ENCODE results near the gene GDF11.
A peak's percentile ranks its signal among the peaks of the same experiment; 100 is the strongest.
"Not testable (repeated sequence)": the region's sequence is repeated elsewhere in the genome, so short reads cannot be mapped to it uniquely, and the experiment has no call there.

Gene GDF11

GRCh38 chr12:55743406-55744339 is 751 bp downstream of the GDF11 start:
- peak; percentile 53 for DNase-seq

- DNase-seq, result no peak
Measured at GRCh38 chr12:55744340-55745030, 1.6 kb downstream of the GDF11 start.

- no peak for DNase-seq
Measured at GRCh38 chr12:55745361-55746173, 2.6 kb downstream of the GDF11 start.

GRCh38 chr12:55746174-55746912 is 3.4 kb downstream of the GDF11 start:
- DNase-seq, result no peak

DNA sequence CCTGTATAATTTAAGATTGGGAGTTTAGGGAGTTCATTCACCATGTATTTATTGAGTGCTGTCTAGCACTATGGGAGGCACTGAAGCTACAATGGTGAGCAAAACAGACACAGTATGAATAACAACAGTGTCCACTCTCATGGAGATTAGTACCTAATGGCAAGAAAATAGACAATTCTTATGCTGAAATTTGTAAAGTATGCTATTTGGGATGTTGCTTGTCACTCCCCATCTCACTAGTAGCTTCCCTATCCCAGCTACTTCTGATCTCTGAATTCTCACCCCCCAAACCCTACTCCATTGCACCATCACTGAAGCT is 4.0 kb downstream of the GDF11 start:
- no peak for DNase-seq

GRCh38 chr12:55748230-55748993 is 5.5 kb downstream of the GDF11 start:
- DNase-seq, result no peak

DNA sequence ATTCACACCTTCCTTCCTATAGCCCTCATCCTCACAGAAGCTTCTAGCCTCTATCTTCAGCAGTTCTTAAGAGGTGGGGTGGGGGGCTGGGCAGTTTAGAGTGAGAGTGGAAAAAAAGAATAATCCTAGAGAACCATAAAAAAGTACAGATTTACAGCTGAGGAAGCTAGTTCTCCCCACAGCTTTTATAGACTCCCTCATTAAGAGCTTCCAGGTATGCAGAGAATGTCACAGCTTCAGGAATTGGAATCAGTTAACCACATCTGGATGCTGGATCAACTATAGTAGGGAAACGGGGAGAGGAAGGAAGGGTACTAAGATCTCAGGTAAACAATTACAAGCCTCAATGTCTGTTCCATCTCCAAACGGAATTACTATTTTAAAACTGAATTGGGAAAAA is 12.3 kb downstream of the GDF11 start:
- no peak for DNase-seq

DNA sequence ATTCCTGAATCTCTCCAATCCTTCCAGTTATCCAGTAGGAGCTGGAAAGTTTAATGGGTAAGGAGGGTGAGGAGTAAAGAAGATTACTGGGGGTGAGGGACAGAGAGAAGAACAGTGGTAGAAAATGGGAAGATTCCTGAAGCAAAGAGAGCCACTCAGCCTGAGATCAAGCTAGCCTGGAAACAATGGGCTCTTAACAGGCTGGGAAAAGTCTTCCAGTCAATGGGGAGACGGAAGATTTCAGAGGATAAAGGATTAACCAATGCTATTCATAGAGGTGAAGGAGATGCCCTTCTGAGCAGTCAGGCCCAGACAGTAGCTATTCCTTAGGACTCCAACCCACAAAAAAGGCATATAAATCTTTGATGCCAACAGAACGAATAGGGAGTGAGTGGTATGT is 14.8 kb downstream of the GDF11 start:
- DNase-seq, result no peak

GRCh38 chr12:55758575-55758974 is 15.7 kb downstream of the GDF11 start:
- not testable (repeated sequence) for DNase-seq

- no peak for DNase-seq
Measured at GRCh38 chr12:55760663-55761062, 17.7 kb downstream of the GDF11 start.

- DNase-seq, result no peak
Measured at GRCh38 chr12:55762646-55763045, 19.7 kb downstream of the GDF11 start.

DNA sequence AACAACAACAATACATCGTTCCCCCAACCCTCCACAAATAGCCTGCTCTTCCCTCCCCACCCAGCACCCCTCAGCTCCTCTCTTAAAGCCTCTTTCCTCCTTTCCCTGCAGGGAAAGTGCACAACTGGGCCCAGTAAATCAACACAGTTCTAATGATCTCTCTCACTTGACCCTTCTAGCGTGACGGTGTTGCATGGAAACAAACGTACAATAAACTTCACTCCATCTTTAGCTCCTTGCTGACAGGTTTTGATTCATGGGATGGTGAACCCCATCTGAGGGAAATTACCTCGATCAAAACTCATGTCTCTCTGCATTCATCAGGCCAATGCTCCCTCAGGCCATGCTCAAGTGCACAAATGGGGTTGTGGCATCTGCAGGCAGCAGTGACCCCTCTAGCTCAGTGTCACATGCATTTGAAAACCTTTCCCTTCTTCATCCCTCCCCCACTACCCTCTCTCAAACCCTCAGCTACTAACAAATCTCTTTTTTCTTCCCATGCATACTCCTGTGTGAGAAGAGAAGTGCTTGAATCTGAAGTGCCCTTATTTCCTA is 22.9 kb downstream of the GDF11 start:
- DNase-seq, result no peak

- DNase-seq, result no peak
Measured at GRCh38 chr12:55767156-55767555, 24.2 kb downstream of the GDF11 start.

DNA sequence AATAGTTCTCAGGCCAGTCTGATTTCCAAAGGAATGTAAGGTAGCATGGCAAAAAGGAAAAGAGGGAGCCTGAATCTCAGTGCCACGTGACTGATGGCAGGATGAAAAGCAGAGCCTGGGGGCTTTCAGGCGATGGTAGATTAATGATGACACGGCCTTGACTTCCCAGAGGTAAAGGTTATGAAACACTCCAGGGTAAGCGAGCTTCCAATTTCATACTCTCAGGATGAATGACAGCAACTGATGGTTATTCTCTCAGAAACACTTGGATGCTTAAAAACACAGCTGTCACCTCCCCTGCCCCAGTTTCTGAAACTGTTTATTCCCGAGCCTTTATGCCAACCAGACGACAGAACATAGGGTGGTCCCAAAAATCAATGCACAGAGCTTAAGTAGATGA is 28.8 kb downstream of the GDF11 start:
- DNase-seq, result no peak

DNA sequence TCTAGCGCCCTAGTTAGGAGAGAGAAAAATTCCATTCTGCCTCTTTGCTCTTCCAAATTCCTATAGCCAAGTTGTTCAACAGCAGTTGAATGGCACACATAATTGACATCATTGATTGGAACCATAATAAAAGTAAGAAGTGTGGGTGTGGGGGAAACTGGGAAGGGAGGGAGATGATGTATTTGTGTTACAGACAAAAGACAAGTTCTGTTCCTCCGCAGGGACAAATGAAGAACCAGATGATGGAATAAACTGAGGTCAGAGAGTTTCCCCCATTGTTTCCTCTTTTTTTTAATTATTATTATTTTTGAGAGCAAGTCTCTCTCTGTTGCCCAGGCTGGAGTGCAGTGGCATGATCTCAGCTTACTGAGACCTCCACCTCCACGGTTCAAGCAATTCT is 34.9 kb downstream of the GDF11 start:
- no peak for DNase-seq

DNA sequence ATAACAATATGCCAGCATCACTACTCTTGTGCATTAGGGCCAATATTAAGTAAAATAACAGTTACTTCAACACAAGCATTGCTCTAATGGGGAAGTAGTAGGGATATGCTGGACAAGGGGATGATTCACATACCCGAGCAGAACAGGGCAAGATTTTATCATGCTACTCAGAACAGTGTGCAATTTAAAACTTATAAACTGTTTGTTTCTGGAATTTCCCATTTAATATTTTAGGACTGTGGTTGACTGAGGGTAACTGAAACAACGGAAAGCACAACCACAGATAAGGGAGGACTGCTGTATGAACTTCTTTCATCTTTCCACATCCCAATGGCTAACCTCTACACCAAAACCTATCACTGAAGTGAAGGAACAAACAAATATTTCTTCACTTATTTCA is 37.8 kb downstream of the GDF11 start:
- DNase-seq, result peak; percentile 4

DNA sequence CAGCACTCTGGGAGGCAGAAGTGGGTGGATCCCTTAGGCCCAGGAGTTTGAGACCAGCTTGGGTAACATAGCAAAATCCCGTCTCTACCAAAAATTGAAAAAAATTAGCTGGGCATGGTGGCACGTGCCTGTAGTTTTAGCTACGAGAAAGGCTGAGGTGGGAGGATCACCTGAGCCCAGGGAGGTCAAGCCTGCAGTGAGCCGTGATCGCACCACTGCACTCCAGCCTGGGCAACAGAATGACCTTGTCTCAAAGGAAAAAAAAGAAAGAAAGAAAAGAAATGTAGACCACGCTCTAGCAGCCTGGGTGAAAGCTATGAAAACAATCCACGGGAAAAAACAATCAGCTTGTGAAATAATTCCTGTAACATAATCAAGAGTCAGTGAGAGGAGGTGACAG is 45.6 kb downstream of the GDF11 start:
- DNase-seq, result no peak

GRCh38 chr12:55789171-55789570 is 46.2 kb downstream of the GDF11 start:
- DNase-seq, result no peak

- DNase-seq, result no peak
Measured at GRCh38 chr12:55789893-55790292, 47.0 kb downstream of the GDF11 start.

DNA sequence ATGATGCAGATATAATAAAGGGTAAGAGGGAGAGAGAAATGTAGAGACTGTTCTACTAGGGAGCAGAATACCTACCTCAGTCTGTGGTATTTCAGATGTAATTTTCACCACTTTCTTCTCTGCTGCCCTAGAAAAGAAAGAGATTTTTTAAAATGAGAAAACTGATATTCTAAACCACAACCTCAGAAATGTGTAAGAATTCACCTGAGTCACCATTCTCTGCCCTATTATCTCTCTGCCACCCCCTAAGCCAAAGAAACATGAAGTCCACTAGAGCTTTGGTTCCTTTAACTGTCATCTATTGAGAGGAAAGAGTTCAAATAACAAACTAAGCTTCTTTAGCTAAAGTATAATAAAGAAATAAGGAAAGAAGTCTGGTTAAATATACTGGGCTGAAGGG is 53.0 kb downstream of the GDF11 start:
- no peak for DNase-seq

- peak; percentile 23 for DNase-seq
Measured at GRCh38 chr12:55797068-55797467, 54.1 kb downstream of the GDF11 start.

- no peak for DNase-seq
Measured at GRCh38 chr12:55797550-55797949, 54.6 kb downstream of the GDF11 start.
